Tongue (tissue), 2 donors: ENCODE measurements around the gene LCN2. TPM values are rescaled to one million over a fixed set of nuclear protein-coding genes. Genes with fewer than 3 reads are reported as not detected.

ENCODE experiments used
- DNase-seq: peaks from one replicate; pipeline ENCODE4 v3.0.0-alpha.2; 2015
- total RNA-seq: library from RNA; depleted of rRNA; stranded (reverse); fragments of >200 nt; gene quantifications from one replicate; pipeline ENCODE4 v1.2.3, GENCODE V29; 2014

The LCN2 gene
- total RNA-seq, 1 donor from 2014 or later, result 19.7 TPM

DNA sequence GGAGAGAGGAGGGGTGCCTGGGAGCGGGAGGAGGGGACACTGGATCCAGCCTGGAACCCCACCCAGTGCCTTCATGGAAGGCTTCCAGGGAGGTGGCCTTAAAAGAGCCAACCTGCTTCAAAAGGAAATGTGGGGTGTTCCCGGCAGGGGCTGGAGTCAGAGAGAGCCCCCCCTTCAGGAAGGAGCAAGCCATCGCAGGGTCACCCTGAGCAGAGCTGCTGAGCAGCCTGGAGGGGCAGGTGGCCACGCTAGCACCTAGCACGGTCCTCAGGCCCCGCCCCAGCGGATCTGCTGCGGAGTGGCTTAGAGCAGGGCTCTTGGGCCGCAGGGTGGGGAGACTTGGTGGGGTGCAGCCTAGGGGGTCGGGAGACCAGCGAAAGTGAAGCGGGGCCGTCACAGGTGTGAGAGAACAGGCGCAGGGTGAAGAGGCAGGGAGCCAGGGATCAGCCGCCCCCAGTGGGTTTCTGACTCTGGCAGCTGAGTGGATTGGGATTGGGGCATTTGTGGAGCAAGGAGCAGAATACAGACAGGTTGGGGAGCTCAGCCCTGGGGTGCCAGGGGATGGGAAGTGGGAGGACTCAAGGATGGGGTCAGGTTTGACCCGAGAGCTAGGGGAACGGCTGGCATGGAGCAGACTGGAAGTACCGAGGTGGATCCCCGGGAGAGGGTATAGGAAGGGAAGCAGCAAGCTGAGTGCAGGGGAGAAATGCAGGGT is 1.5 kb downstream of the LCN2 start:
- DNase-seq, result no peak

DNA sequence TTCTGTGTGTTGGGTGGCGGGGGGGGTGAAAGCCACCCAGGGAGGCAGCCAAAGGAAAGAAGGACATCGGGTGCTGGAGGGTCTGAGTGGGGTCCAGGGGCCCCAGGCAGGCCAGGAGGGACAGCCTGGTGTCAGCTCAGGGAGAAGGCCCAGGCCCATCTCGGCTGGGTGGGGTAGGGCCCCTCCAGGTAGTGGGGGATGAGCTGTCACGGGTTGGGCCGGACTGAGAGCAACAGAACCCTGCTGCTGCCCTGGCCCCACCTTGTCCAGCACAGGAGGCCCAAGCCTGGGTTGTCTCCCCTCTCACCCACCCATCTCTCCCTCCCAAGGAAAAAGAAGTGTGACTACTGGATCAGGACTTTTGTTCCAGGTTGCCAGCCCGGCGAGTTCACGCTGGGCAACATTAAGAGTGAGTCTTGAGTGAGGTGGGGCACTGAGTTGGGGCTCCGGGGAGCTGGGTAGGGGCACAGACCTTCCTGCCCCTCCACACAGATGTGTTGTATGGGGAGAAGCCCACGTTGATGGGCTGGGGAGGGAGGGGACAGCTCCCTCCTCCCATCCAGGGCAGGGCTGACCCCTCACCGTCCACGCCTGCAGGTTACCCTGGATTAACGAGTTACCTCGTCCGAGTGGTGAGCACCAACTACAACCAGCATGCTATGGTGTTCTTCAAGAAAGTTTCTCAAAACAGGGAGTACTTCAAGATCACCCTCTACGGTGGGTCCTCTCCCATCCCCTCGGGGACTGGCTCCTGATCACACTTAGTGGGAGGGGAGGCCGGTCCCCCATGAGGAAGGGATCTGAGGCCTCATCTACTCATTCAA is 2.3 kb downstream of the LCN2 start:
- no peak for DNase-seq

DNA sequence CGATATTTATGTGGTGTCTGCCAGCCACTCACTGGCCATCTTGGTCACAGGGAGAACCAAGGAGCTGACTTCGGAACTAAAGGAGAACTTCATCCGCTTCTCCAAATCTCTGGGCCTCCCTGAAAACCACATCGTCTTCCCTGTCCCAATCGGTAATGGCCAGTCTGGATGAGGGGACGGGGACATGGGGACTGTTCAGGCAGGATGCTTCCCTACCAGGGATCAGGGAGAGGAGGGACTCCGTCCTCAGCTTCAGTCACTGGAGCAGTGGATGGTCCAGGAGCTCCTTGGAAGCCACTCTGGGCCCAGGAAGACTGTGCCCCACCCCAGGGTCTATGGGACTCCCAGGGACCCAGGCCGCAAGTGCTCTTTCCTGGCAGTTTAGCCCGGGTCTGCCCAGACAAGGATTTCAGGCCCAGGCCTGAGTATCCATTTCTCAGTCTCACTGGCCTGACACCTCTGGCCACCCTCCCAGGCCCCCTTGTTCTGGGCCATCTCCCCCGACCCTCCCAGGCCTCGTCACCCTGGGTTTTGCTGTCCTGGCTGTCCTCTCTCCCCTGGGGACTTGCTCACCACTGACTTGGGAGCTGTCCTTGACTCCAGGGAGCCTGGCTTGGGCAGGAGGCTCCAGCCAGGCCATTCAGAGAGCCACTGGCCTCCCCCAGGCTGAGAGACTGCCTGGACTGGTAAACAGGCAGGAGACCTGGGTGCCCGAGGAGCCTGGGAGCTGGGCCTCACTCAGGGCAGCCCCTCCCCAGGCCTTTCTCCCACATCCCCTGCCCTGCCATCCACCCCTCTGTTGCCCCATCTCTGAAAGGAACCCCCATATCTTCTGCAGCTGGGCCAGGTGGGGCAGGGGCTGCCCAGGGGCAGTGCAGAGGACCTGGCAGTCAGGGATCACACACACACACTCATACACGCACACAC is 3.1 kb downstream of the LCN2 start:
- DNase-seq, result no peak

DNA sequence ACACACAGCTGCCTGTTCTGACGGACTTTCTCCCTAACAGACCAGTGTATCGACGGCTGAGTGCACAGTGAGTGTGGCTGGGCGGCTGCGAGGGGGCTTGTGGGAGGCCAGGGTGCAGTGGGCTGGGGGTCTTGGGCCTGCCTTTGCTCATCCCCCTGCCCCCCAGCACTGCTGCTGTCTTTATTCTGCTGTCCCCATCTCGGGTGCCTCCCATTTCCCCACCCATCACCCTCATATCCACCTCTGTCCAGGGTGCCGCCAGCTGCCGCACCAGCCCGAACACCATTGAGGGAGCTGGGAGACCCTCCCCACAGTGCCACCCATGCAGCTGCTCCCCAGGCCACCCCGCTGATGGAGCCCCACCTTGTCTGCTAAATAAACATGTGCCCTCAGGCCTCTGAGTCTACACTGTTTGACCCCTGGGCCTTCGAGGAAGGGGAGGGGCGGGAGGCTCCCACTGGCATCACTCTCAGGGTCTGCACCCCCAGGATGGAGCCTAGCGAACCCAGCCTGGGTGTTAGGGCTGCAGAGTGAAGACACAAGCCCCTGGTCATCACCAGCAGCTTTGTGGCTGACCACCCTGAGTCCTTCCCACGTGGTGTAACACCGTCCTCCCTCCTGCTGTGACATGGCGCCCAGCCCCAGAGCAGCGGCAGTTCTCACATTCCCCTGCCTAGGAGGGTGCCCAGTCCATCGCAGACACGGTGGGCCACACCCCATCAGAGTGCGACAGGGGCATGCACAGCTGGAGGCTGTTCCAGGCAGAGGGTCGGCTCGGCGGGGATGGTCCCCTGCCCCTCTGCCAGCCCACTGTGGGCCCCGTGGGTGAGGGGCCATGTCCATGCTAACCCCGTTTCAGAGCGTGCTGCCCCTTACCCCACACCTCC is 4.0 kb downstream of the LCN2 start:
- no peak for DNase-seq

DNA sequence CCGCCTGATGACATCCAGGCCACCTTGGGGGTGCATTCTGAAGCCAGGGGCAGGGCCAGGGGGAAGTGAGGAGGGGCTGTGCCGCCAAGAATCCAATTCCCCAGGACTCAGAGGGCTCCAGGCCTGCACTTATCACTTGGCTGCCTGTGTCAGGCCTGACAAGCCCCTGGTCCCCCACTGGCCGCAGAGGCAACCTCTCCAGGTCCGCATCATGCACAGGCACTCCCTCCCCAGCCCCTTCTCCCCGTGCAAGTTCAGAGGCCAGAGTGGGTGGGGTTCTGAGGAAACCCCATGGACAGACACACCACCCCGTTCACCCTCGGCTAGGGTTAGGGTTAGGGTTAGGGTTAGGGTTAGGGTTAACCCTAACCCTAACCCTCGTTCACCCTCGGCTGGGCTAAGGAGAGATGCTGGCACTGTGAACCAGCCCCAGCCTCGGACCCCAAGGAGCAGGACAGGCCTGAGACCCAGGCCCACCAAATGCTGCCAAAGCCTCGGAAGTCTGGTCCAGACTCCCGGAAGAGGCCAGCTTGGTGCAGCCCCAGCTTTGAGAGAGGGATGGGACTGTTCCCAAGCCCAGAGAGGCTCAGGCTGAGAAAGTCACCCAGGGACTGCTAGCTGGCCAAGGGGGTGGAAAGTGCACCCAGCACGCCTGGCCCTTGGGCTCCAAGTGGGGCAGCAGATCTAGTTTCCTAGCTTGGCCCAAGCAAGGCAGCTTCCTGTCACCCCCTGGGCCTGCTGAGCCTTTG is 4.9 kb downstream of the LCN2 start:
- no peak for DNase-seq

DNA sequence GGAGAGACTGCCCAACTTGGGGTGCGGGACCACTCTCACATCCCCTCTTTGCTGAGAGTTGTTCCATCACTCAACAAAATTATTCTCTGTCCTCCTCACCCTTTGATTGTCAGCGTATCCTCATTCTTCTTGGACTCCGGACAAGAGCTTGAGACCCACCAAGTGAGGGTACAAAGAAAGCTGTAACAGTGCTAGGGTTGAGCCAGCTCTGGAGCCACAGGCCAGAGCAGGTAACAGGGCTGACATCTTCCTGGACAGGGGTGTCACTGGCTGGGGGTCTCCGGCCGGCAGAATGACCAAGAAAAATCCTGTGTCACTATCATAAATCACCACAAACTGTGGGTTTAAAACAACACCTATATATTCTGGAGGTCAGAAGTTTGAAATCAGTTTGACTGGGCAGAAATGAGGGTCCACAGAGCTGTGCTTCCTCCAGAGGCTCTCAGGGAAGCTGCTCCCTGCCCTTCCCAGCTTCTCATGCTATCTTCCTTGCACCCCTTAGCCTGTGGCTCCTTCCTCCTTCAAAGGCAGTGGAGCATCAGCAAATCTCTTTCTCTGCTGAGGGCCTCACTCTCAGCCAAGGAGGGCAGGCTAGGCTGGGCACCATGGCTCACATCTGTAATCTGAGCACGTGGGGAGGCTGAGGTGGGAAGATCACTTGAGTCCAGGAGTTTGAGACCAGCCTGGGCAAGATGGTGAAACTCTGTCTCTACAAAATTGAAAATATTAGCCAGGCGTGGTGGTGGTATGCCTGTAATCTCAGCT is 6.7 kb downstream of the LCN2 start:
- no peak for DNase-seq

DNA sequence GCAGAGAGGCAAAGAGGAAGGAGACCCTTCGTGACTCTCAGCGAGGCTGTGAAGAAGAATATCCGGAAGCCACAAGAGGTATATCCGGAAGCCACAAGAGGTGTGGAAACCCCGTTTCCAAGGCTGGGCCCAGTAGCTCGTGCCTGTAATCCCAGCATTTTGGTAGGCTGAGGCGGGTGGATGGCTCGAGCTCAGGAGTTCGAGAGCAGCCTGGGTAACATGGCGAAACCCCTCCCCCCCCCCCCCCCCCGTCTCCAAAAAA is 10.2 kb downstream of the LCN2 start:
- DNase-seq, result no peak

DNA sequence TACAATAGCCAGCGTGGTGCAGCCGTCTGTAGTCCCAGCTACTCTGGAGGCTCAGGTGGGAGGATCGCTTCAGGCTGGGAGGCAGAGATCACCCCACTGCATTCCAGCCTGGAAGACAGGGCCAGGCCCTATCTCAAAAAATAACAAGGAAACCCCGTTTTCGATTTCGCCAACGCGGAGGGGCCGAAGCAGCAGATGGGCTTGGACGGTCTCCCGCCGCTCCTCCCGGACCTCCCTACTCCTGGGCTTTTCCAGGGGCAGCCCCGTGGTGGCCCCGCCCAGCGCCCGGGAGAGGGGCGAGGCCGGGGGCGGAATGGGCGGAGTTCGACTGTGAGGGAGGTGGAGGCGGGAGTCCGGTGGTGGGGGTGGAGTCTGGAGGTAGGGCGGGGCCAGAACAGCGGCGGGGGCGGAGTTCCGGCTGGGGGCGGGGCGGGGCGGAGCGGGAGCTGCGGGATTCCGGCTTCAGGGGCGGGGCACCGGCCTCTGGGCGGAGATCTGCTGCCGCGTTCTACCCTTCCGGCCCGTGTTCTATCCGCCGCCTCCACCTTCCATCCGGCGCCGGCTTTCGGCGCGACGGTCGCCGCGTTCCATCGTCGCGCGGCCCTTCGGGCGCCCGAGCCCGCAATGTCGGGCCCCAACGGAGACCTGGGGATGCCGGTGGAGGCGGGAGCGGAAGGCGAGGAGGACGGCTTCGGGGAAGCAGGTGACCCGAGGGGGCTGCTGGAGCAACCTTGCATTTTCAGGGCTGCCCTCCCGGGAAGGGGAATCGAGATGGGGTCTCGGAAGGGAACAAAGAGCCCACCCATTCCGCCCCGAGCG is 10.7 kb downstream of the LCN2 start, which contains the start of gene BBLN:
Gene BBLN (plus strand): TSS at position 482 of the 819 bp plus-strand sequence. CDS start 143 bp downstream, at position 625.
- DNase-seq, result peak; percentile 97

DNA sequence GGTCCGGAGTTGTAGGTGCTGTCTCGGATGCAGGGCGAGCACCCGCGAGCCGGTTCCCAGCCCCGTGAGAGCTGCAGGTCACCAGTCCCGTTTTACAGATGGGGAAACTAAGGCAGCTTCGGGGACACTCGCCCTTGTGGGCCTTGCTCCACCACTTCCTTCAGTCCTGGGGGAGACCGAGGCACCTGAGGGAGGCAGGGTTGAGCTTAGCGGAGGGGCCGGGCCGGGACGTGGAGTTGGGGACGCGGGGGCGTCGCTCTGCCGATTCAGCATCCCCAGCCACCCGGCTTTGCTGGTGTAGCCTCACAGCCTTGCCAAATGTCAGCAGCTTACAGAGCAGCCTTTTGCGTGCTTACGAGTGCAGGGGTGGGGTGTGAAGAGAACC is 11.3 kb downstream of the LCN2 start:
- DNase-seq, result peak; percentile 17

DNA sequence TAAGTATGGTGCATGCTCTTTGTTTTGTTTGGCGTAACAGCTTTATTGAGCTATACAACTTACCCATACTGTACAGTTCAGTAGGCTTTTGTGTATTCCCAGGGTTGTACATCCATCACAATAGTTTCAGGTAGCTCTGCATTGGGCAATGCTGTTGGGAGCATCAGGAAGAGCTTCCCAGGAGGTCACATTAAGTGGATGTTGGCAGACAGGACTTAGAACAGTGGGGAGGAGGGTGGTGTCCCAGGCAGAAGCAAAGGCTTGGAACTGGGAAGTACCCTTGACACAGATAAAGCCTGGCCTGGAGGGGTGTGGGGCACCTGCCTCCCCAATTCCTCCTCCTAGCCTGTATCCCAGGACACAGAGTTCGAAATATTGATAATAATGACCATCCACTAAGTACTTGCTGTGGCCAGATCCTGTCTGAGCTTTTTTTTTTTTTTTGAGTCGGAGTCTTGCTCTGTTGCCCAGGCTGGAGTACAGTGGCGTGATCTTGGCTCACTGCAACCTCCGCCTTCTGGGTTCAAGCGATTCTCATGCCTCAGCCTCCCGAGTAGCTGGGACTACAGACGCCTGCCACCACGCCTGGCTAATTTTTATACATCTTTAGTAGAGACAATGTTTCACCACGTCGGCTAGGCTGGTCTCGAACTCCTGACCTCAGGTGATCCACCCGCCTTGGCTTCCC is 12.1 kb downstream of the LCN2 start:
- no peak for DNase-seq

DNA sequence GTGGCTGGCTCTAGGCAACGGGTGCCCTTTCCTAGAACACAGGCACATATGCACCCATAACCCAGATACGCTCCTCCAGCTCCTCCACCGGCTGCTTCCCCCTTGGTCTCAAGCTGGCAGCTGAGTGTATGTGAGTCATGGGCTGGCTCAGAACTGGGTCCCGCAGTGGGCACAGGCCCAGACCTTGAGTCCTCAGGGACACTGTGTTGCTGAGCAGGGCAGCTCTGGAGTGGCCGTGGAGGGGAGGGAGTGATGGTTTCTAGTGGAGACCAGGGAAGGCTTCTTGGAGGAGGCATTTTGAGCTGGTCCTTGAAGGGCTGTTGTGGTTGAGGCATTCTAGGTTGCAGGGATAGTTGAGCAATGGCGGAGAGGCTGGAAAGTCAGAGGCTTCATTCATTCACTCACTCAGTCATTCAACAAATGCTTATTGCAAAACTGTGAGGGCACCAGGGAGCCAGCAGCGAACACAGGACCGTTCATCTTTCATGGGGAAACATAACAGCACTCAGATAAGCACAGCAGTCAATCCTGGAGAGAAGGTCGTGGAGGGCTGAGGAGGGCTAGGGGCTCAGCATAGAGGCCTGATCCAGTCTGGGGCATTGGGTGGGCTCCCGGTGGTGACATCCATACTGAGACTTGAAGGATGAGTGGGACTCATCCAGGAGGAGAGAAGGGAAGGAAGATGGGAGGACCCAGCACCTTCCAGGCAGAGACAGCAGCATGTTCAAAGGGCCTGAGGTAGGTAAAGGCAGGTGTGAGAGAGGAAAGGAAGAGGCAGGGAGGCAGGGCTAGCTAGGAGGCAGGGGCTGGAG is 13.2 kb downstream of the LCN2 start:
- DNase-seq, result no peak

DNA sequence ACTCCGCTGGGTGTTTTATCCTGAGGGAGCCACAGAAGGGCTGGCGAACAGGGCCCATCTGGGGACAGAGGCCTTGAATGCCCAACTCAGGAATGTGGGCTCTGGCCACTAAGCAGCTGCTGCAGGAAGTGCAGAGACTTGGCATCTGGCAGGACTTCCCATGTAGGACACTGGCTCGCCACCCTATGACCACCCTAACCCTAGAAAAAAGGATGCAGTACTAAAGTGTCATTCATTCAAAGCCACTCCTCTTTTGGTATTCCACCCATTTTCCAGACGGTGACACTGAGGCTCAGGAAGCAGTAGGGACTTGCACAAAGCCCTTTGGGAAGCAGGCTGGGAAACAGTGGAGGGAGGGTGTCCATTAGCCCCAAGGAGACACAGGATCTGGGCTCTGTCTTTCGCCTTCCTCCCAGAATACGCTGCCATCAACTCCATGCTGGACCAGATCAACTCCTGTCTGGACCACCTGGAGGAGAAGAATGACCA is 13.8 kb downstream of the LCN2 start:
- no peak for DNase-seq

DNA sequence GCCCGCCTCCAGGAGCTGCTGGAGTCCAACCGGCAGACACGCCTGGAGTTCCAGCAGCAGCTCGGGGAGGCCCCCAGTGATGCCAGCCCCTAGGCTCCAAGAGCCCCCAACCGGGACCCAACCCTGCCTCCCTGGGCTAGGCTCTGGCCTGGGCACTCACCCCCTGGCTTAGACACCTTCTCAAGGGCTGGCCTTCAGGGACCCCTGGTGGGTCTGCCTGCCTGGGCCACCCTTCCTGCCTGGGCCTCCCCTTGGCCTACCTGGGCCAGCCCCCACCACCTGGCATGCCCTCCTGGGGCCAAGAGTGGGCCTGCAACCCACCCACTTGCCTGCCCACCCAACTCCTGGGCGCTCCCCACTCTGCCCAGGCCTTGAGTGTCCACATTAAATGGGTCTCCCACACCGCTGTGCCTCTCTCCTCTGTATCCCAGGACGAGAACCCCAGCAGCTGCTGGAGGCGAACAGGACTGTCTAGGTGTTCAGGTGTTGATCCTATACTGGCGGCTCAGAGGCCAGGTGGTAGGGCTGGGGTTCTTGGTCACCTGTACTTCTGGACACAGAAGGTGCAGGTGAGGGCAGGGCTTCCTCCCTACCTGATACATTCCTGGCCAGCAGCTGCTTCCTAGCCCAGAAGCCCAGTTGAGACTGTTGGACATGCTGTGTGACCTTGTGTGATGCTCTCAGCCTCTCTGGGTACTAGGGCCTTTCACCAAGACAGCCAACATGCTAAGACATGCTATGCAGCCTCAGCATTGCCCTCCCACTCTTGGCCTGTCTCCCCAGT is 14.5 kb downstream of the LCN2 start:
- DNase-seq, result no peak

DNA sequence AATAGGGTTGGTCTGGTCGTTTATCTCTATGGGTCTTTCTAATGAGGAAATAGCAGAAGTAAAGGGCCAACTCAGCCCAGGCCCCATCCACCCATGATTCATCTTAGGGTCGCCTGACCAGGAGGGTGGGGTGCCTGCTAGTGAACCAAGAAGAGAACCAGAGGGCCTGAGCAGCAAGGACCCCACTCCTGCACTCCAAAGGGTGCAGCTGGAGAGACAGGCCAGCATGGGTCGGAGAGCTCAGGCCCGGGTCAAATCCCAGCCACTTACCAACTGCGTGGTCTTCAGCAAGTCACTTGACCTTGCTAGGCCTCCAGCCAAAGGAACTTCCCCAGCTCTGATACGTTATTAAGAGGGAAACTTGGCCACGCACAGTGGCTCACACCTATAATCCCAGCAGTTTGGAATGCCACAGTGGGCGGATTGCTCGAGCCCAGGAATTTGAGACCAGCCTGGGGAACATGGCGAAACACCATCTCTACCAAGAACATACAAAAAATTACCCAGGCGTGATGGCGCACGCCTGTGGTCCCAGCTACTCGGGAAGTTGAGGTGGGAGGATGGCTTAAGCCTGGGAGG is 15.1 kb downstream of the LCN2 start:
- DNase-seq, result no peak

DNA sequence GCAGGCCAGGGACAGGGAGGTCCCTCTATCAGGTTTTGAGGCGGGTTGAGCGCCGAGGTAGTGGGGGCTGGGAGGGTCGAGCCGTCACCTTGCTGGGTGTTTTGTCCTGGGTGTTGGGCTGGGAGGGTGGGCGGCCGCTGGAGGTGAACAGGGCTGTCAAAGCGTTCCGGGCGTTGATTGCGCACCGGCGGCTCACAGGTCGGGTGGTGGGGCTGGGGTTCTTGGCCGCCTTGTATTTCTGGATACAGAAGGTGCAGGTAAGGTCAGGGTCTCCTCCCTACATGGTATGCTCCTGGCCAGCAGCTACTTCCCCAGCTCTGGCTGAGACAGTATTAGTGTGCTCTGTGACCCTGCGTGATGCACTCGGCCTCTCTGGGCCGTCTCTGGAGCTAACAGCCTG is 16.9 kb downstream of the LCN2 start:
- no peak for DNase-seq

DNA sequence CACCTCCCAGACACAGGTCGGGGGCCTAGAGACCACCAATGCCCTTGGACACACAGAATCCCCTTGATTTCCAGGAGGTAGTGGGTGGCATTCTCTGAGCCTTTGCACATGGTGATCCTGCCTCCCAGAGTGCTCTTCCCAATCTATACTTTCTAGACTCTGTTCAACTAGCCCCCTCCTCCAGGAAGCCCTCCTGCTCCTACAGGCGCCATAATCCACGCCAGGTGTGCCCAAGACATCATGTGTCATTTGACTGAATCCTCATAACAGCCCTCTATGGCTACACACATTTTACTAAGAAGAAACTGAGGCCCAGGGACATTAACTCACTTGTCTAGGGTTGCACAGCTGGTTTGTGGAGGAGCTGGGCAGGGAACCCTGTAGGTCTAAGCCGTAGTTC is 18.0 kb downstream of the LCN2 start:
- no peak for DNase-seq
